ENCODE measurements around the gene SLC25A13.

GRCh38 chr7:96224073-96224472 is 97.8 kb downstream of the SLC25A13 start:
- TF ChIP-seq CTCF (conservative IDR thresholded peaks at IDR 0.05; ENCODE audit: low read depth, low read length) (no peak), EZH2 (IDR thresholded peaks at IDR 0.05; ENCODE audit: low read length, unreplicated experiment) (no peak)
